GM19372 (cell line): ENCODE measurements around the gene WNK2.

Source experiments
- ATAC-seq: cut with Tn5 transposase; IDR thresholded peaks from one replicate; pipeline ENCODE4 v1.9.1; 2021; ENCODE audit warnings: mild to moderate bottlenecking, low read depth, moderate library complexity; ENCODE audit not compliant: unreplicated experiment

WNK2 gene

GRCh38 chr9:93159601-93160471, 24.1 kb upstream of the WNK2 start:
- peak; percentile 92 for ATAC-seq

- ATAC-seq: no peak
Measured at GRCh38 chr9:93161786-93162562, 22.0 kb upstream of the WNK2 start.

- ATAC-seq: no peak
Measured at GRCh38 chr9:93164085-93164484, 19.9 kb upstream of the WNK2 start.

- ATAC-seq: no peak
Measured at GRCh38 chr9:93166699-93167098, 17.2 kb upstream of the WNK2 start.

GRCh38 chr9:93167185-93167584, 16.8 kb upstream of the WNK2 start:
- no peak for ATAC-seq

GRCh38 chr9:93167838-93168237, 16.1 kb upstream of the WNK2 start:
- no peak for ATAC-seq

GRCh38 chr9:93168581-93168980, 15.4 kb upstream of the WNK2 start:
- ATAC-seq: no peak

- ATAC-seq: no peak
Measured at GRCh38 chr9:93169444-93169843, 14.5 kb upstream of the WNK2 start.

GRCh38 chr9:93170571-93170970, 13.4 kb upstream of the WNK2 start:
- ATAC-seq: no peak

GRCh38 chr9:93171261-93171990, 12.5 kb upstream of the WNK2 start:
- ATAC-seq: no peak

GRCh38 chr9:93172666-93173364, 11.1 kb upstream of the WNK2 start:
- no peak for ATAC-seq

GRCh38 chr9:93173365-93174051, 10.4 kb upstream of the WNK2 start:
- ATAC-seq: no peak

GRCh38 chr9:93174976-93175375, 9.0 kb upstream of the WNK2 start:
- ATAC-seq: no peak

GRCh38 chr9:93177676-93178075, 6.3 kb upstream of the WNK2 start:
- no peak for ATAC-seq

- no peak for ATAC-seq
Measured at GRCh38 chr9:93178851-93179786, 4.8 kb upstream of the WNK2 start.

- no peak for ATAC-seq
Measured at GRCh38 chr9:93180938-93181337, 3.0 kb upstream of the WNK2 start.

GRCh38 chr9:93181672-93182435, 2.1 kb upstream of the WNK2 start:
- no peak for ATAC-seq

- no peak for ATAC-seq
Measured at GRCh38 chr9:93182572-93182971, 1.4 kb upstream of the WNK2 start.
